HepG2 (cell line): ENCODE results near the gene TTPAL. TPM values are rescaled to one million over a fixed set of nuclear protein-coding genes. Genes with fewer than 3 reads are reported as not detected.

Source experiments
- CEBPG ChIP-seq: IDR thresholded peaks from 2 replicates; pipeline ENCODE4 v1.6.1; 2016
- CHD2 ChIP-seq: IDR thresholded peaks from 2 replicates; pipeline ENCODE4 v1.6.1; 2011; ENCODE audit warnings: low read depth, low read length, improper control_type of control experiment
- E2F1 ChIP-seq: sonication (generic); formaldehyde crosslinking; IDR thresholded peaks from 2 replicates; pipeline ENCODE4 v1.5.0; 2020; ENCODE audit warnings: missing genetic modification reagents
- GPN1 ChIP-seq: sonication (generic); formaldehyde crosslinking; IDR thresholded peaks from 2 replicates; pipeline ENCODE4 v1.5.1; 2020; ENCODE audit warnings: missing genetic modification reagents, borderline replicate concordance
- IKZF1 ChIP-seq: fragments of 450-650 bp; IDR thresholded peaks from 2 replicates; pipeline ENCODE4 v1.7.1; 2016
- ISL2 ChIP-seq: sonication (generic); formaldehyde crosslinking; IDR thresholded peaks from 2 replicates; pipeline ENCODE4 v1.5.0; 2020; ENCODE audit warnings: missing genetic modification reagents
- MTERF4 ChIP-seq: sonication (generic); formaldehyde crosslinking; IDR thresholded peaks from 2 replicates; pipeline ENCODE4 v1.8.0; 2023; ENCODE audit warnings: mild to moderate bottlenecking, missing genetic modification reagents
- MYC ChIP-seq: sonication (generic); formaldehyde crosslinking; IDR thresholded peaks from 2 replicates; pipeline ENCODE4 v1.9.0; 2021; ENCODE audit warnings: missing genetic modification reagents, borderline replicate concordance
- MZF1 ChIP-seq: sonication (generic); formaldehyde crosslinking; IDR thresholded peaks from 2 replicates; pipeline ENCODE4 v1.8.1; 2023; ENCODE audit warnings: mild to moderate bottlenecking, missing genetic modification reagents, borderline replicate concordance
- NFAT5 ChIP-seq: sonication (generic); formaldehyde crosslinking; IDR thresholded peaks from 2 replicates; pipeline ENCODE4 v1.4.0; 2020; ENCODE audit warnings: missing genetic modification reagents
- RARA ChIP-seq: IDR thresholded peaks from 2 replicates; pipeline ENCODE4 v1.6.1; 2016; ENCODE audit warnings: missing genetic modification reagents, missing compliant biosample characterization
- ZNF121 ChIP-seq: sonication (generic); formaldehyde crosslinking; IDR thresholded peaks from 2 replicates; pipeline ENCODE4 v1.5.0; 2020; ENCODE audit warnings: mild to moderate bottlenecking, missing genetic modification reagents
- ZNF333 ChIP-seq: sonication (generic); formaldehyde crosslinking; IDR thresholded peaks from 2 replicates; pipeline ENCODE4 v1.4.0; 2020; ENCODE audit warnings: mild to moderate bottlenecking, missing genetic modification reagents, borderline replicate concordance
- ZNF773 ChIP-seq: sonication (generic); formaldehyde crosslinking; IDR thresholded peaks from 2 replicates; pipeline ENCODE4 v1.4.0; 2020; ENCODE audit warnings: missing genetic modification reagents, borderline replicate concordance
- polyA plus RNA-seq, 8 experiments: library from polyadenylated mRNA; depleted of rRNA in 3 of 8; stranded (reverse) in 7 of 8; unstranded in 1 of 8; fragments of >200 nt; fragmentation: Illumina TruSeq in 4 of 8; extraction: Trizol in 4 of 8; gene quantifications; 2 replicates each; pipeline versions ENCODE4 v1.2.1 to v1.2.3, GENCODE V29; 2011 to 2016; ENCODE audit warnings: low read depth in 4 of 8, missing spikeins in 1 of 8, mixed read lengths in 1 of 8; ENCODE audit not compliant: insufficient read depth in 1 of 8
- total RNA-seq, 5 experiments: library from RNA; depleted of rRNA; stranded (reverse); fragments of >200 nt; fragmentation: Illumina TruSeq; extraction: Trizol; gene quantifications; 2 replicates each; pipeline ENCODE4 v1.2.3, GENCODE V29; 2016; ENCODE audit warnings: low read depth in 1 of 5
- TF ChIP-seq, protein P1 (sequence below): sonication (generic); formaldehyde crosslinking; conservative IDR thresholded peaks from 2 replicates; pipeline ENCODE4 v1.4.0; 2020; ENCODE audit warnings: mild to moderate bottlenecking, missing genetic modification reagents, moderate library complexity
- TF ChIP-seq, protein P2 (sequence below): sonication (generic); formaldehyde crosslinking; IDR thresholded peaks from 2 replicates; pipeline ENCODE4 v1.8.0; 2022; ENCODE audit warnings: mild to moderate bottlenecking, missing genetic modification reagents; ENCODE audit not compliant: insufficient replicate concordance

Gene TTPAL
- total and polyA plus RNA-seq, 2 of the 13 experiments (the other 11 are each of a cell fraction or from before 2014, with no cell fraction given) = 4.3 to 18.8 TPM

- TF ChIP-seq, protein P1, sequence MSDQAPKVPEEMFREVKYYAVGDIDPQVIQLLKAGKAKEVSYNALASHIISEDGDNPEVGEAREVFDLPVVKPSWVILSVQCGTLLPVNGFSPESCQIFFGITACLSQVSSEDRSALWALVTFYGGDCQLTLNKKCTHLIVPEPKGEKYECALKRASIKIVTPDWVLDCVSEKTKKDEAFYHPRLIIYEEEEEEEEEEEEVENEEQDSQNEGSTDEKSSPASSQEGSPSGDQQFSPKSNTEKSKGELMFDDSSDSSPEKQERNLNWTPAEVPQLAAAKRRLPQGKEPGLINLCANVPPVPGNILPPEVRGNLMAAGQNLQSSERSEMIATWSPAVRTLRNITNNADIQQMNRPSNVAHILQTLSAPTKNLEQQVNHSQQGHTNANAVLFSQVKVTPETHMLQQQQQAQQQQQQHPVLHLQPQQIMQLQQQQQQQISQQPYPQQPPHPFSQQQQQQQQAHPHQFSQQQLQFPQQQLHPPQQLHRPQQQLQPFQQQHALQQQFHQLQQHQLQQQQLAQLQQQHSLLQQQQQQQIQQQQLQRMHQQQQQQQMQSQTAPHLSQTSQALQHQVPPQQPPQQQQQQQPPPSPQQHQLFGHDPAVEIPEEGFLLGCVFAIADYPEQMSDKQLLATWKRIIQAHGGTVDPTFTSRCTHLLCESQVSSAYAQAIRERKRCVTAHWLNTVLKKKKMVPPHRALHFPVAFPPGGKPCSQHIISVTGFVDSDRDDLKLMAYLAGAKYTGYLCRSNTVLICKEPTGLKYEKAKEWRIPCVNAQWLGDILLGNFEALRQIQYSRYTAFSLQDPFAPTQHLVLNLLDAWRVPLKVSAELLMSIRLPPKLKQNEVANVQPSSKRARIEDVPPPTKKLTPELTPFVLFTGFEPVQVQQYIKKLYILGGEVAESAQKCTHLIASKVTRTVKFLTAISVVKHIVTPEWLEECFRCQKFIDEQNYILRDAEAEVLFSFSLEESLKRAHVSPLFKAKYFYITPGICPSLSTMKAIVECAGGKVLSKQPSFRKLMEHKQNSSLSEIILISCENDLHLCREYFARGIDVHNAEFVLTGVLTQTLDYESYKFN = peak; percentile 91
- TF ChIP-seq, protein P2, sequence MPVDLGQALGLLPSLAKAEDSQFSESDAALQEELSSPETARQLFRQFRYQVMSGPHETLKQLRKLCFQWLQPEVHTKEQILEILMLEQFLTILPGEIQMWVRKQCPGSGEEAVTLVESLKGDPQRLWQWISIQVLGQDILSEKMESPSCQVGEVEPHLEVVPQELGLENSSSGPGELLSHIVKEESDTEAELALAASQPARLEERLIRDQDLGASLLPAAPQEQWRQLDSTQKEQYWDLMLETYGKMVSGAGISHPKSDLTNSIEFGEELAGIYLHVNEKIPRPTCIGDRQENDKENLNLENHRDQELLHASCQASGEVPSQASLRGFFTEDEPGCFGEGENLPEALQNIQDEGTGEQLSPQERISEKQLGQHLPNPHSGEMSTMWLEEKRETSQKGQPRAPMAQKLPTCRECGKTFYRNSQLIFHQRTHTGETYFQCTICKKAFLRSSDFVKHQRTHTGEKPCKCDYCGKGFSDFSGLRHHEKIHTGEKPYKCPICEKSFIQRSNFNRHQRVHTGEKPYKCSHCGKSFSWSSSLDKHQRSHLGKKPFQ (CRISPR knock-in tag) = no peak
- TF ChIP-seq ISL2 (CRISPR knock-in tag) (peak; percentile 78), ZNF773 (CRISPR knock-in tag) (no peak), CEBPG (no peak; the same call in 1 of the 2 replicates), RARA (CRISPR knock-in tag) (peak; percentile 28; the same call in 1 of the 2 replicates), ZNF121 (CRISPR knock-in tag) (no peak), GPN1 (CRISPR knock-in tag) (no peak), IKZF1 (no peak), E2F1 (CRISPR knock-in tag) (no peak), MYC (CRISPR knock-in tag) (no peak), ZNF333 (CRISPR knock-in tag) (no peak), NFAT5 (CRISPR knock-in tag) (no peak), MZF1 (CRISPR knock-in tag) (no peak), MTERF4 (no peak), CHD2 (no peak)
These were observed 14.4 kb upstream of the TTPAL start (continued) for GRCh38 chr20:44461142-44461802.
